Liver (tissue), 9 donors: Measurements from ENCODE around the gene SLC25A48. TPM values are rescaled to one million over a fixed set of nuclear protein-coding genes. Genes with fewer than 3 reads are reported as not detected.

Experiments used
- DNase-seq: peaks from one replicate; pipeline ENCODE4 v3.0.0-alpha.2; 2017; ENCODE audit warnings: low spot score
- H3K27ac ChIP-seq, 2 donors: one replicate each; pipeline ENCODE4 v1.7.0; 2013; ENCODE audit warnings: inconsistent platforms in 2 of 2, low read length in 2 of 2, control low read depth in 1 of 2, low read depth in 1 of 2, mild to moderate bottlenecking in 1 of 2
- H3K27me3 ChIP-seq, 4 donors: one replicate each; pipeline versions ENCODE4 v1.6.1 to v1.7.0; 2013; ENCODE audit warnings: low read length in 3 of 4, inconsistent platforms in 1 of 4, mild to moderate bottlenecking in 1 of 4, moderate library complexity in 1 of 4; ENCODE audit not compliant: control insufficient read depth in 4 of 4, insufficient read depth in 4 of 4
- H3K36me3 ChIP-seq, 4 donors: one replicate each; pipeline versions ENCODE4 v1.6.1 to v1.7.0; 2013; ENCODE audit warnings: low read length in 3 of 4, mild to moderate bottlenecking in 3 of 4, low read depth in 1 of 4, moderate library complexity in 1 of 4; ENCODE audit not compliant: control insufficient read depth in 4 of 4, insufficient read depth in 3 of 4
- H3K4me1 ChIP-seq, 4 donors: one replicate each; pipeline versions ENCODE4 v1.6.1 to v1.7.0; 2013; ENCODE audit warnings: low read length in 3 of 4, mild to moderate bottlenecking in 3 of 4, moderate library complexity in 1 of 4; ENCODE audit not compliant: control insufficient read depth in 4 of 4, insufficient read depth in 4 of 4
- H3K4me3 ChIP-seq, 3 donors: one replicate each; pipeline versions ENCODE4 v1.6.1 to v1.7.0; 2013; ENCODE audit warnings: low read length in 3 of 3, control low read depth in 1 of 3, low read depth in 1 of 3, mild to moderate bottlenecking in 1 of 3
- H3K9ac ChIP-seq, 2 donors: one replicate each; pipeline ENCODE4 v1.7.0; 2013; ENCODE audit warnings: low read length in 2 of 2, mild to moderate bottlenecking in 2 of 2, moderate library complexity in 2 of 2, control low read depth in 1 of 2, low read depth in 1 of 2
- H3K9me3 ChIP-seq, 4 donors: one replicate each; pipeline versions ENCODE4 v1.6.1 to v1.7.0; 2013; ENCODE audit warnings: low read length in 3 of 4; ENCODE audit not compliant: control insufficient read depth in 4 of 4
- EGR1 ChIP-seq, 2 donors: IDR thresholded peaks; 2 replicates each; pipeline ENCODE4 v1.6.1; 2016 to 2018; ENCODE audit warnings: antibody characterized with exemption in 2 of 2, low read depth in 2 of 2
- FOXA1 ChIP-seq: IDR thresholded peaks from 2 replicates; pipeline ENCODE4 v1.6.1; 2016; ENCODE audit warnings: antibody characterized with exemption
- FOXA2 ChIP-seq: IDR thresholded peaks from 2 replicates; pipeline ENCODE4 v1.6.1; 2016; ENCODE audit warnings: antibody characterized with exemption
- GABPA ChIP-seq, 2 donors: IDR thresholded peaks in 1 of 2; conservative IDR thresholded peaks in 1 of 2; 2 replicates each; pipeline ENCODE4 v1.6.1; 2016; ENCODE audit warnings: antibody characterized with exemption in 2 of 2, mild to moderate bottlenecking in 1 of 2, moderate library complexity in 1 of 2
- HNF4A ChIP-seq, 2 donors: conservative IDR thresholded peaks; 2 replicates each; pipeline ENCODE4 v1.6.1; 2016; ENCODE audit warnings: antibody characterized with exemption in 2 of 2, mild to moderate bottlenecking in 2 of 2
- HNF4G ChIP-seq: IDR thresholded peaks from 2 replicates; pipeline ENCODE4 v1.6.1; 2016; ENCODE audit warnings: antibody characterized with exemption
- JUND ChIP-seq, 2 donors: IDR thresholded peaks; 2 replicates each; pipeline ENCODE4 v1.6.1; 2016; ENCODE audit warnings: antibody characterized with exemption in 2 of 2
- NR2F2 ChIP-seq: IDR thresholded peaks from 2 replicates; pipeline ENCODE4 v1.6.1; 2016; ENCODE audit warnings: antibody characterized with exemption
- RAD21 ChIP-seq, 2 donors: IDR thresholded peaks; 2 replicates each; pipeline ENCODE4 v1.6.1; 2016; ENCODE audit warnings: antibody characterized with exemption in 2 of 2, mild to moderate bottlenecking in 2 of 2
- RXRA ChIP-seq, 2 donors: IDR thresholded peaks; 2 replicates each; pipeline ENCODE4 v1.6.1; 2017 to 2018; ENCODE audit warnings: antibody characterized with exemption in 2 of 2, mild to moderate bottlenecking in 1 of 2
- SP1 ChIP-seq: IDR thresholded peaks from 2 replicates; pipeline ENCODE4 v1.6.1; 2018; ENCODE audit warnings: antibody characterized with exemption, mild to moderate bottlenecking
- TAF1 ChIP-seq: conservative IDR thresholded peaks from 2 replicates; pipeline ENCODE4 v1.6.1; 2016; ENCODE audit warnings: antibody characterized with exemption, mild to moderate bottlenecking
- YY1 ChIP-seq: IDR thresholded peaks from 2 replicates; pipeline ENCODE4 v1.6.1; 2016; ENCODE audit warnings: antibody characterized with exemption, mild to moderate bottlenecking
- WGBS: extraction: QIAGEN DNeasy Blood & Tissue Kit; methylation state at CpG from one replicate; pipeline ENCODE4 v1.1.7; 2013; 5-methylcytosine and 5-hydroxymethylcytosine counted together
- polyA plus RNA-seq, 2 donors: library from polyadenylated mRNA; stranded (reverse) in 1 of 2; unstranded in 1 of 2; fragments of 200-250 nt in 1 of 2; fragments of >200 nt in 1 of 2; fragmentation: Nextera tagmentation in 1 of 2; extraction: Ambion mirVana in 1 of 2; gene quantifications; one replicate each; pipeline versions ENCODE4 v1.2.1 to v1.2.3, GENCODE V29; 2013 to 2015
- total RNA-seq, 2 donors: library from RNA; depleted of rRNA; stranded (reverse); fragments of >200 nt; gene quantifications; one replicate each; pipeline ENCODE4 v1.2.3, GENCODE V29; 2014
- TF ChIP-seq, protein P1 (sequence below): IDR thresholded peaks from 2 replicates; pipeline ENCODE4 v1.6.1; 2016; ENCODE audit warnings: antibody characterized with exemption
- TF ChIP-seq, protein P2 (sequence below): IDR thresholded peaks from 2 replicates; pipeline ENCODE4 v1.6.1; 2016; ENCODE audit warnings: antibody characterized with exemption, mild to moderate bottlenecking
- TF ChIP-seq, protein P3 (sequence below): IDR thresholded peaks from 2 replicates; pipeline ENCODE4 v1.6.1; 2016; ENCODE audit warnings: antibody characterized with exemption
- TF ChIP-seq, protein P4 (sequence below): fragments of 150-350 bp; IDR thresholded peaks from 2 replicates; pipeline ENCODE4 v1.5.1; 2017; ENCODE audit warnings: improper control_type of control experiment, low read depth, low read length; ENCODE audit not compliant: missing input control
- TF ChIP-seq, protein P5 (sequence below): IDR thresholded peaks from 2 replicates; pipeline ENCODE4 v1.6.1; 2016; ENCODE audit warnings: antibody characterized with exemption
- donor health status: healthy.
- donor health status: healthy.
- donor health status: healthy.
- donor health status: healthy.
- donor health status: healthy.

The SLC25A48 gene
- total and polyA plus RNA-seq, 4 donors: 0.24 to 1.1 (median 0.72) TPM

DNA sequence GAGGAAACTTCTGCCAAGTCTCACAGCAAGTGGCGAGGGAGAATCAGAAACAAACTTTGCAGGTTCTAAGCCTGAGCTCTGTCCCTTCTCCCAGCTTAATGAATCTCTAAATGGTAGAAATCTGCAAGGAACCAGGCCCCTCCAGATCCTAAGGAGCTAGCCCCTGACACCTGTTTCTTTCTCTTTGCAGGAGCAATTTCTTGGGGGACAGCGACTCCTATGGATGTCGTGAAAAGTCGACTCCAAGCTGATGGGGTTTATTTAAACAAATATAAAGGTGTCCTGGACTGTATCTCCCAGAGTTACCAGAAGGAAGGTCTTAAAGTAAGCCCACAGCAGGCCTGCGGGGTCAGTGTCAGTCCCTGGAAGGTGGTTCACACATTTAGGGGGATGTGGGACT is 39.4 kb downstream of the SLC25A48 start:
- TF ChIP-seq HNF4G: no peak
- TF ChIP-seq RXRA (IDR thresholded peaks at IDR 0.05): no peak
- TF ChIP-seq, protein P1, sequence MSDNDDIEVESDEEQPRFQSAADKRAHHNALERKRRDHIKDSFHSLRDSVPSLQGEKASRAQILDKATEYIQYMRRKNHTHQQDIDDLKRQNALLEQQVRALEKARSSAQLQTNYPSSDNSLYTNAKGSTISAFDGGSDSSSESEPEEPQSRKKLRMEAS: no peak
- TF ChIP-seq, protein P2, sequence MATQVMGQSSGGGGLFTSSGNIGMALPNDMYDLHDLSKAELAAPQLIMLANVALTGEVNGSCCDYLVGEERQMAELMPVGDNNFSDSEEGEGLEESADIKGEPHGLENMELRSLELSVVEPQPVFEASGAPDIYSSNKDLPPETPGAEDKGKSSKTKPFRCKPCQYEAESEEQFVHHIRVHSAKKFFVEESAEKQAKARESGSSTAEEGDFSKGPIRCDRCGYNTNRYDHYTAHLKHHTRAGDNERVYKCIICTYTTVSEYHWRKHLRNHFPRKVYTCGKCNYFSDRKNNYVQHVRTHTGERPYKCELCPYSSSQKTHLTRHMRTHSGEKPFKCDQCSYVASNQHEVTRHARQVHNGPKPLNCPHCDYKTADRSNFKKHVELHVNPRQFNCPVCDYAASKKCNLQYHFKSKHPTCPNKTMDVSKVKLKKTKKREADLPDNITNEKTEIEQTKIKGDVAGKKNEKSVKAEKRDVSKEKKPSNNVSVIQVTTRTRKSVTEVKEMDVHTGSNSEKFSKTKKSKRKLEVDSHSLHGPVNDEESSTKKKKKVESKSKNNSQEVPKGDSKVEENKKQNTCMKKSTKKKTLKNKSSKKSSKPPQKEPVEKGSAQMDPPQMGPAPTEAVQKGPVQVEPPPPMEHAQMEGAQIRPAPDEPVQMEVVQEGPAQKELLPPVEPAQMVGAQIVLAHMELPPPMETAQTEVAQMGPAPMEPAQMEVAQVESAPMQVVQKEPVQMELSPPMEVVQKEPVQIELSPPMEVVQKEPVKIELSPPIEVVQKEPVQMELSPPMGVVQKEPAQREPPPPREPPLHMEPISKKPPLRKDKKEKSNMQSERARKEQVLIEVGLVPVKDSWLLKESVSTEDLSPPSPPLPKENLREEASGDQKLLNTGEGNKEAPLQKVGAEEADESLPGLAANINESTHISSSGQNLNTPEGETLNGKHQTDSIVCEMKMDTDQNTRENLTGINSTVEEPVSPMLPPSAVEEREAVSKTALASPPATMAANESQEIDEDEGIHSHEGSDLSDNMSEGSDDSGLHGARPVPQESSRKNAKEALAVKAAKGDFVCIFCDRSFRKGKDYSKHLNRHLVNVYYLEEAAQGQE: no peak
- no peak for TF ChIP-seq NR2F2
- no peak for TF ChIP-seq FOXA1
- no peak for TF ChIP-seq YY1
- no peak for TF ChIP-seq EGR1 (IDR thresholded peaks at IDR 0.05; ENCODE audit: low read depth in 2 of 2)
- no peak for TF ChIP-seq GABPA (IDR thresholded peaks at IDR 0.05 in 1 of 2, conservative IDR thresholded peaks at IDR 0.05 in 1 of 2)
- TF ChIP-seq, protein P3, sequence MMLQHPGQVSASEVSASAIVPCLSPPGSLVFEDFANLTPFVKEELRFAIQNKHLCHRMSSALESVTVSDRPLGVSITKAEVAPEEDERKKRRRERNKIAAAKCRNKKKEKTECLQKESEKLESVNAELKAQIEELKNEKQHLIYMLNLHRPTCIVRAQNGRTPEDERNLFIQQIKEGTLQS: no peak
- TF ChIP-seq HNF4A (conservative IDR thresholded peaks at IDR 0.05): no peak
- TF ChIP-seq SP1: no peak
- no peak for TF ChIP-seq RAD21 (IDR thresholded peaks at IDR 0.05)
- no peak for TF ChIP-seq JUND (IDR thresholded peaks at IDR 0.05)
- TF ChIP-seq TAF1: no peak
- H3K9me3 ChIP-seq: no peaks in the 10 kb centered on the region
- H3K27ac ChIP-seq: no peak overlapping the region
- H3K4me3 ChIP-seq: no peak overlapping the region
- no peaks in the 10 kb centered on the region for H3K4me1 ChIP-seq
- no peaks in the 10 kb centered on the region for H3K36me3 ChIP-seq
- no peak overlapping the region for H3K9ac ChIP-seq
- no peak for DNase-seq
- WGBS: 93% methylated on average over 5 of the region's 5 CpGs
- no peaks in the 10 kb centered on the region for H3K27me3 ChIP-seq

DNA sequence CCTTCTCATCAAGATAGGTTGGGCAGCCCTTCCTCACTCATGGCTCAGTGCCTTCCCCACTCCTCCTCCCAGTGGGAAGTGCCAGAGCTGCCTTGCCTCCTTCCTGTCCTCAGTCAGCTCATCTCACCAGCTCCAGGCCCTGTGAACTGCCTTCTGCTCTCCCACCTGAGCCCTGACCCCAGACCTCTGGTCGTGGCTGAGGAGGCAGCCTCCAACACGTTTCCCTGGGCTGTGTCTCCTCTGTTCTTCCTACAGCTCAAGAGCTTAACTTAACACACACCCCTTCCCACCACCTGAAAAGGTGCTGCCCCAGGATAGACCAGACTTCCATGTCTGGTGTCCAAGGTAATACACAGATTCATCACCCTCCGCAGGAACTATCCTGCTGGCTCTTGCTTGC is 40.0 kb downstream of the SLC25A48 start:
- no peak overlapping the region for H3K4me3 ChIP-seq
- H3K27me3 ChIP-seq: no peaks in the 10 kb centered on the region
- no peaks in the 10 kb centered on the region for H3K4me1 ChIP-seq
- H3K9me3 ChIP-seq: no peaks in the 10 kb centered on the region
- no peak overlapping the region for H3K27ac ChIP-seq
- H3K36me3 ChIP-seq: no peaks in the 10 kb centered on the region
- DNase-seq: no peak
- H3K9ac ChIP-seq: no peak overlapping the region
- no peak for TF ChIP-seq FOXA2
- TF ChIP-seq GABPA (IDR thresholded peaks at IDR 0.05 in 1 of 2, conservative IDR thresholded peaks at IDR 0.05 in 1 of 2): no peak
- no peak for TF ChIP-seq NR2F2
- no peak for TF ChIP-seq RAD21 (IDR thresholded peaks at IDR 0.05)
- TF ChIP-seq, protein P4, sequence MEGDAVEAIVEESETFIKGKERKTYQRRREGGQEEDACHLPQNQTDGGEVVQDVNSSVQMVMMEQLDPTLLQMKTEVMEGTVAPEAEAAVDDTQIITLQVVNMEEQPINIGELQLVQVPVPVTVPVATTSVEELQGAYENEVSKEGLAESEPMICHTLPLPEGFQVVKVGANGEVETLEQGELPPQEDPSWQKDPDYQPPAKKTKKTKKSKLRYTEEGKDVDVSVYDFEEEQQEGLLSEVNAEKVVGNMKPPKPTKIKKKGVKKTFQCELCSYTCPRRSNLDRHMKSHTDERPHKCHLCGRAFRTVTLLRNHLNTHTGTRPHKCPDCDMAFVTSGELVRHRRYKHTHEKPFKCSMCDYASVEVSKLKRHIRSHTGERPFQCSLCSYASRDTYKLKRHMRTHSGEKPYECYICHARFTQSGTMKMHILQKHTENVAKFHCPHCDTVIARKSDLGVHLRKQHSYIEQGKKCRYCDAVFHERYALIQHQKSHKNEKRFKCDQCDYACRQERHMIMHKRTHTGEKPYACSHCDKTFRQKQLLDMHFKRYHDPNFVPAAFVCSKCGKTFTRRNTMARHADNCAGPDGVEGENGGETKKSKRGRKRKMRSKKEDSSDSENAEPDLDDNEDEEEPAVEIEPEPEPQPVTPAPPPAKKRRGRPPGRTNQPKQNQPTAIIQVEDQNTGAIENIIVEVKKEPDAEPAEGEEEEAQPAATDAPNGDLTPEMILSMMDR: no peak
- TF ChIP-seq, protein P2: no peak
- TF ChIP-seq, protein P5, sequence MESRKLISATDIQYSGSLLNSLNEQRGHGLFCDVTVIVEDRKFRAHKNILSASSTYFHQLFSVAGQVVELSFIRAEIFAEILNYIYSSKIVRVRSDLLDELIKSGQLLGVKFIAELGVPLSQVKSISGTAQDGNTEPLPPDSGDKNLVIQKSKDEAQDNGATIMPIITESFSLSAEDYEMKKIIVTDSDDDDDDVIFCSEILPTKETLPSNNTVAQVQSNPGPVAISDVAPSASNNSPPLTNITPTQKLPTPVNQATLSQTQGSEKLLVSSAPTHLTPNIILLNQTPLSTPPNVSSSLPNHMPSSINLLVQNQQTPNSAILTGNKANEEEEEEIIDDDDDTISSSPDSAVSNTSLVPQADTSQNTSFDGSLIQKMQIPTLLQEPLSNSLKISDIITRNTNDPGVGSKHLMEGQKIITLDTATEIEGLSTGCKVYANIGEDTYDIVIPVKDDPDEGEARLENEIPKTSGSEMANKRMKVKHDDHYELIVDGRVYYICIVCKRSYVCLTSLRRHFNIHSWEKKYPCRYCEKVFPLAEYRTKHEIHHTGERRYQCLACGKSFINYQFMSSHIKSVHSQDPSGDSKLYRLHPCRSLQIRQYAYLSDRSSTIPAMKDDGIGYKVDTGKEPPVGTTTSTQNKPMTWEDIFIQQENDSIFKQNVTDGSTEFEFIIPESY: no peak
- TF ChIP-seq EGR1 (IDR thresholded peaks at IDR 0.05; ENCODE audit: low read depth in 2 of 2): no peak
- TF ChIP-seq SP1: no peak
- no peak for TF ChIP-seq JUND (IDR thresholded peaks at IDR 0.05)
- TF ChIP-seq, protein P1: no peak
- no peak for TF ChIP-seq FOXA1
- no peak for TF ChIP-seq YY1
- WGBS: 98% methylated on average over 3 of the region's 3 CpGs
